Sigmoid colon (tissue), 7 donors: ENCODE measurements around the gene ADAMTS14. TPM values are rescaled to one million over a fixed set of nuclear protein-coding genes. Genes with fewer than 3 reads are reported as not detected.
A peak's percentile ranks its signal among the peaks of the same experiment; 100 is the strongest.

ENCODE experiments used
- DNase-seq: peaks from one replicate; pipeline ENCODE4 v3.0.0-alpha.2; 2019
- H3K27ac ChIP-seq, 4 donors: fragments of 200-600 bp; sonication (generic); one replicate each; pipeline ENCODE4 v1.5.1; 2016 to 2019; ENCODE audit warnings: mild to moderate bottlenecking in 1 of 4
- H3K27me3 ChIP-seq, 3 donors: fragments of 200-600 bp; sonication (generic); one replicate each; pipeline ENCODE4 v1.5.1; 2019; ENCODE audit warnings: mild to moderate bottlenecking in 1 of 3
- H3K36me3 ChIP-seq, 4 donors: fragments of 200-600 bp; sonication (generic); one replicate each; pipeline ENCODE4 v1.5.1; 2016 to 2019
- H3K4me1 ChIP-seq, 4 donors: fragments of 200-600 bp; sonication (generic); one replicate each; pipeline ENCODE4 v1.5.1; 2017 to 2019
- H3K4me3 ChIP-seq, 4 donors: fragments of 200-600 bp; sonication (generic); one replicate each; pipeline ENCODE4 v1.5.1; 2017 to 2019; ENCODE audit warnings: mild to moderate bottlenecking in 2 of 4, moderate library complexity in 1 of 4
- H3K9me3 ChIP-seq, 4 donors: fragments of 200-600 bp in 3 of 4; sonication (generic) in 3 of 4; one replicate each; pipeline versions ENCODE4 v1.5.1 to v1.6.1; 2013 to 2019
- CTCF ChIP-seq, 4 experiments: fragments of 450-650 bp in 3 of 4; fragments of 200-600 bp in 1 of 4; IDR thresholded peaks; one replicate each; pipeline ENCODE4 v1.5.1; 2016 to 2019; ENCODE audit warnings: antibody characterized with exemption in 4 of 4, mild to moderate bottlenecking in 3 of 4, moderate library complexity in 2 of 4
- EP300 ChIP-seq, 4 donors: sonication (generic); formaldehyde crosslinking; IDR thresholded peaks; one replicate each; pipeline ENCODE4 v1.6.1; 2017; ENCODE audit warnings: antibody characterized with exemption in 4 of 4
- POLR2A ChIP-seq, 2 donors: fragments of 450-650 bp; IDR thresholded peaks; one replicate each; pipeline ENCODE4 v1.6.1; 2016; ENCODE audit warnings: antibody characterized with exemption in 2 of 2, mild to moderate bottlenecking in 2 of 2, moderate library complexity in 2 of 2
- POLR2AphosphoS5 ChIP-seq, 4 donors: sonication (generic); formaldehyde crosslinking; IDR thresholded peaks; one replicate each; pipeline ENCODE4 v1.6.1; 2017; ENCODE audit warnings: antibody characterized with exemption in 4 of 4
- WGBS, 2 donors: extraction: QIAGEN DNeasy Blood & Tissue Kit; methylation state at CpG; one replicate each; pipeline ENCODE4 v1.1.7; 2013; 5-methylcytosine and 5-hydroxymethylcytosine counted together
- intact Hi-C: fragments of 100-400 bp; cut with DNase I; formaldehyde crosslinking; loops from one replicate; pipeline ENCODE4 v1.15.1; 2023
- polyA plus RNA-seq, 3 donors: library from polyadenylated mRNA; stranded (reverse); fragments of 200-250 nt; gene quantifications; one replicate each; pipeline ENCODE4 v1.2.3, GENCODE V29; 2013
- total RNA-seq, 4 donors: library from RNA; depleted of rRNA; stranded (reverse); fragments of >200 nt; gene quantifications; one replicate each; pipeline ENCODE4 v1.1.0, GENCODE V29; 2016
- donor health status: healthy with polysubstance abuse.
- donor health status: Bipolar disorder and iron deficiency.
- donor health status: healthy.

Gene ADAMTS14
- total and polyA plus RNA-seq, 7 donors, result under 0.01 to 1.1 (median 0.50) TPM; not detected in 1

DNA sequence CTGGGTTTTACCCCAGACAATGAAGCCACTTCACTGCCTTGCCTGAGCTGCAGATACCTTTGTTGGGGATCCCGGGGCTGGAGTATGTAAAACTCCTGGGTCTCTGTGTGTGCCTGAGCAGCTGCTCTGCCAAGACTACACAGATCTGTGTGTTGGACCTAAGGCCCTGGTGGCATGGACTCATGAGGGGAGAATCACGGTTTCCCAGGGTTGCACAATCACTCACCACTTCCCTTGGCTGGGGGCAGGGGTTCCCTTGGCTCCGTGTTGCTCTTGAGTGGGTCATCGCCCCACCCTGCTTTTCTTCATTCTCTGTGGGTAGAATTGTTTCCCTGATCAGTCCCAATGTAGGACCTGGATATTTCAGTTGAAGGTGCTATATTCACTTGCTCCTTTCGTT lies 126.8 kb downstream of the ADAMTS14 start:
- H3K9me3 ChIP-seq, result no peaks in the 10 kb centered on the region
- intact Hi-C loops, result no loop called here
- TF ChIP-seq POLR2AphosphoS5 (IDR thresholded peaks at IDR 0.05), result no peak
- no peak for TF ChIP-seq EP300 (IDR thresholded peaks at IDR 0.05)
- no peak for TF ChIP-seq CTCF (IDR thresholded peaks at IDR 0.05)
- no peak for TF ChIP-seq POLR2A (IDR thresholded peaks at IDR 0.05)
- H3K27me3 ChIP-seq, result peaks cover 0 to 5% (median 0%) of the 10 kb centered on the region in 3 donors
- 73 to 78% methylated on average over 5 of the region's 5 CpGs for WGBS, 2 donors
- DNase-seq, result no peak
- H3K36me3 ChIP-seq, result no peaks in the 10 kb centered on the region
- no peak overlapping the region for H3K4me3 ChIP-seq
- no peaks in the 10 kb centered on the region for H3K4me1 ChIP-seq
- H3K27ac ChIP-seq, result no peak overlapping the region

GRCh38 chr10:70801854-70802253 lies 129.5 kb downstream of the ADAMTS14 start:
- Histone ChIP-seq H3K27ac (no peak overlapping the region), H3K36me3 (no peaks in the 10 kb centered on the region), H3K4me1 (no peaks in the 10 kb centered on the region), H3K27me3 (peaks cover 0 to 5% (median 0%) of the 10 kb centered on the region in 3 donors), H3K9me3 (no peaks in the 10 kb centered on the region), H3K4me3 (no peak overlapping the region)
- DNase-seq, result no peak
- TF ChIP-seq POLR2A (IDR thresholded peaks at IDR 0.05), result no peak
- no peak for TF ChIP-seq EP300 (IDR thresholded peaks at IDR 0.05)
- TF ChIP-seq CTCF (IDR thresholded peaks at IDR 0.05), result no peak
- TF ChIP-seq POLR2AphosphoS5 (IDR thresholded peaks at IDR 0.05), result no peak
- intact Hi-C loops, result no loop called here
- 91 to 98% methylated on average over 1 of the region's 1 CpG for WGBS, 2 donors

- TF ChIP-seq EP300 (IDR thresholded peaks at IDR 0.05) (no peak), CTCF (IDR thresholded peaks at IDR 0.05) (no peak), POLR2AphosphoS5 (IDR thresholded peaks at IDR 0.05) (no peak), POLR2A (IDR thresholded peaks at IDR 0.05) (no peak)
- no peak for DNase-seq
- Histone ChIP-seq H3K4me3 (no peak overlapping the region), H3K36me3 (no peaks in the 10 kb centered on the region), H3K4me1 (no peaks in the 10 kb centered on the region), H3K27me3 (no peaks in the 10 kb centered on the region), H3K27ac (peak overlapping the region in 1 of 4 donors; percentile 48), H3K9me3 (no peaks in the 10 kb centered on the region)
- intact Hi-C loops, result no loop called here
- 36 to 85% methylated on average over 2 of the region's 2 CpGs for WGBS, 2 donors
These were observed 131.6 kb downstream of the ADAMTS14 start for GRCh38 chr10:70803775-70804420.

GRCh38 chr10:70804421-70804808 lies 132.1 kb downstream of the ADAMTS14 start:
- intact Hi-C loops, result no loop called here
- DNase-seq, result no peak
- Histone ChIP-seq H3K36me3 (no peaks in the 10 kb centered on the region), H3K4me1 (no peaks in the 10 kb centered on the region), H3K9me3 (no peaks in the 10 kb centered on the region), H3K27me3 (no peaks in the 10 kb centered on the region), H3K4me3 (no peak overlapping the region), H3K27ac (peak overlapping the region in 1 of 4 donors; percentile 48)
- no peak for TF ChIP-seq POLR2AphosphoS5 (IDR thresholded peaks at IDR 0.05)
- TF ChIP-seq CTCF (IDR thresholded peaks at IDR 0.05), result no peak
- no peak for TF ChIP-seq EP300 (IDR thresholded peaks at IDR 0.05)
- TF ChIP-seq POLR2A (IDR thresholded peaks at IDR 0.05), result no peak
- WGBS, 2 donors, result 52 to 81% methylated on average over 2 of the region's 2 CpGs
